Liver (tissue), 9 donors: ENCODE measurements around the gene EXOC3L1. TPM values are rescaled to one million over a fixed set of nuclear protein-coding genes. Genes with fewer than 3 reads are reported as not detected.

Source experiments
- DNase-seq: peaks from one replicate; pipeline ENCODE4 v3.0.0-alpha.2; 2017; ENCODE audit warnings: low spot score
- H3K27ac ChIP-seq, 2 donors: one replicate each; pipeline ENCODE4 v1.7.0; 2013; ENCODE audit warnings: inconsistent platforms in 2 of 2, low read length in 2 of 2, control low read depth in 1 of 2, low read depth in 1 of 2, mild to moderate bottlenecking in 1 of 2
- H3K27me3 ChIP-seq, 4 donors: one replicate each; pipeline versions ENCODE4 v1.6.1 to v1.7.0; 2013; ENCODE audit warnings: low read length in 3 of 4, inconsistent platforms in 1 of 4, mild to moderate bottlenecking in 1 of 4, moderate library complexity in 1 of 4; ENCODE audit not compliant: control insufficient read depth in 4 of 4, insufficient read depth in 4 of 4
- H3K36me3 ChIP-seq, 4 donors: one replicate each; pipeline versions ENCODE4 v1.6.1 to v1.7.0; 2013; ENCODE audit warnings: low read length in 3 of 4, mild to moderate bottlenecking in 3 of 4, low read depth in 1 of 4, moderate library complexity in 1 of 4; ENCODE audit not compliant: control insufficient read depth in 4 of 4, insufficient read depth in 3 of 4
- H3K4me1 ChIP-seq, 4 donors: one replicate each; pipeline versions ENCODE4 v1.6.1 to v1.7.0; 2013; ENCODE audit warnings: low read length in 3 of 4, mild to moderate bottlenecking in 3 of 4, moderate library complexity in 1 of 4; ENCODE audit not compliant: control insufficient read depth in 4 of 4, insufficient read depth in 4 of 4
- H3K4me3 ChIP-seq, 3 donors: one replicate each; pipeline versions ENCODE4 v1.6.1 to v1.7.0; 2013; ENCODE audit warnings: low read length in 3 of 3, control low read depth in 1 of 3, low read depth in 1 of 3, mild to moderate bottlenecking in 1 of 3
- H3K9ac ChIP-seq, 2 donors: one replicate each; pipeline ENCODE4 v1.7.0; 2013; ENCODE audit warnings: low read length in 2 of 2, mild to moderate bottlenecking in 2 of 2, moderate library complexity in 2 of 2, control low read depth in 1 of 2, low read depth in 1 of 2
- H3K9me3 ChIP-seq, 4 donors: one replicate each; pipeline versions ENCODE4 v1.6.1 to v1.7.0; 2013; ENCODE audit warnings: low read length in 3 of 4; ENCODE audit not compliant: control insufficient read depth in 4 of 4
- ATF3 ChIP-seq: IDR thresholded peaks from 2 replicates; pipeline ENCODE4 v1.6.1; 2016; ENCODE audit warnings: antibody characterized with exemption
- EGR1 ChIP-seq, 2 donors: IDR thresholded peaks; 2 replicates each; pipeline ENCODE4 v1.6.1; 2016 to 2018; ENCODE audit warnings: antibody characterized with exemption in 2 of 2, low read depth in 2 of 2
- GABPA ChIP-seq, 2 donors: IDR thresholded peaks in 1 of 2; conservative IDR thresholded peaks in 1 of 2; 2 replicates each; pipeline ENCODE4 v1.6.1; 2016; ENCODE audit warnings: antibody characterized with exemption in 2 of 2, mild to moderate bottlenecking in 1 of 2, moderate library complexity in 1 of 2
- HNF4A ChIP-seq, 2 donors: conservative IDR thresholded peaks; 2 replicates each; pipeline ENCODE4 v1.6.1; 2016; ENCODE audit warnings: antibody characterized with exemption in 2 of 2, mild to moderate bottlenecking in 2 of 2
- JUND ChIP-seq, 2 donors: IDR thresholded peaks; 2 replicates each; pipeline ENCODE4 v1.6.1; 2016; ENCODE audit warnings: antibody characterized with exemption in 2 of 2
- NR2F2 ChIP-seq: IDR thresholded peaks from 2 replicates; pipeline ENCODE4 v1.6.1; 2016; ENCODE audit warnings: antibody characterized with exemption
- RXRA ChIP-seq, 2 donors: IDR thresholded peaks; 2 replicates each; pipeline ENCODE4 v1.6.1; 2017 to 2018; ENCODE audit warnings: antibody characterized with exemption in 2 of 2, mild to moderate bottlenecking in 1 of 2
- SP1 ChIP-seq: IDR thresholded peaks from 2 replicates; pipeline ENCODE4 v1.6.1; 2018; ENCODE audit warnings: antibody characterized with exemption, mild to moderate bottlenecking
- YY1 ChIP-seq: IDR thresholded peaks from 2 replicates; pipeline ENCODE4 v1.6.1; 2016; ENCODE audit warnings: antibody characterized with exemption, mild to moderate bottlenecking
- ZBTB33 ChIP-seq: IDR thresholded peaks from 2 replicates; pipeline ENCODE4 v1.6.1; 2016; ENCODE audit warnings: antibody characterized with exemption
- WGBS: extraction: QIAGEN DNeasy Blood & Tissue Kit; methylation state at CpG from one replicate; pipeline ENCODE4 v1.1.7; 2013; 5-methylcytosine and 5-hydroxymethylcytosine counted together
- polyA plus RNA-seq, 2 donors: library from polyadenylated mRNA; stranded (reverse) in 1 of 2; unstranded in 1 of 2; fragments of 200-250 nt in 1 of 2; fragments of >200 nt in 1 of 2; fragmentation: Nextera tagmentation in 1 of 2; extraction: Ambion mirVana in 1 of 2; gene quantifications; one replicate each; pipeline versions ENCODE4 v1.2.1 to v1.2.3, GENCODE V29; 2013 to 2015
- total RNA-seq, 2 donors: library from RNA; depleted of rRNA; stranded (reverse); fragments of >200 nt; gene quantifications; one replicate each; pipeline ENCODE4 v1.2.3, GENCODE V29; 2014
- TF ChIP-seq, protein P1 (sequence below): IDR thresholded peaks from 2 replicates; pipeline ENCODE4 v1.6.1; 2016; ENCODE audit warnings: antibody characterized with exemption, mild to moderate bottlenecking
- TF ChIP-seq, protein P2 (sequence below): IDR thresholded peaks from 2 replicates; pipeline ENCODE4 v1.6.1; 2016; ENCODE audit warnings: antibody characterized with exemption
- donor health status: healthy.
- donor health status: healthy.
- donor health status: healthy.
- donor health status: healthy.
- donor health status: healthy.

The EXOC3L1 gene
- total and polyA plus RNA-seq, 4 donors: 1.1 to 3.7 (median 2.8) TPM

DNA sequence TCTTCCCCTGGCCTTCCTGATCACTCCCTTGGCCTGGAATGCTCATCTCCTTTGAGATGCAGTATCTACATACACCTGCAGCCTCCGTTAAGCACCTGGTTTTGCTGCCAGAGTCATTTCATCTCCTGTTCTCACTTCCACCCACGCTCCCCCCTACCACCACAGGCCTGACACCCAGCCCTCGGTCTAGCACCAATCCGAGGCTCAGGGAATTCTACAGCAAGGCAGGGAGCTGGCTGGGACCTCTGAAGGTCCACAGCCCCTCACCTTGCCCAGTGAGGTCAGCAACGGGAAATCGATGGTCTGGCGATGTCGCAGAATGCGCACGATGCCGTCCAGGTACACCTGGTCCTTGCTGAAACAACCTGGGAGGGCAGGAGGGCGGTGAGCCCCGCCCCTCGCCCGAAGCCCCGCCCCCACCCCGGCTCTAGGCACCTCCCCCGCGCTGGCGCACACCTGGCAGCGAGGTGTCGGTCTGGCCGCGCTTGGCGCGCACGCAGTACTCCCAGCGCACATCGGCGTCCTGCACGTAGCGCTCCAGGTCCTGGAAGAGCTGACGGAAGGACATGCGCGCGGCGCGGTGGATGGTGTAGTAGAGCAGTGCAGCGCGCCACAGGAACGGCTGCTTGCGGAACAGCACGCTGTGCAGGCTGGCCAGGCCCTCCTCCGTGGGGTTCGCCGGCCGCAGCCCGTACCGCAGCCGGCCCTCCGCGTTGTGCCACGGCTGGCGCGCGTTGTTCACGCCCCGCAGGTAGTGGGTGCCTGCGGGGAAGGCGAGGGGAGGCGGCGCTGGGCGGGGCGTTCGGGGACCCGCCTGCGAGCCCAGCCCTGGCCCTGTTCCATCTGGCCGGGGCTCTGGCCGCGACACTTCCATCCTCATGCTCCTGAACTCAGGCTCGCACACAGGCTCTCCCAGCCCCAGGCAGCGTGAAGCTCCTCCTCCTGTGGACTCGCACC lies 11.9 kb downstream of the EXOC3L1 start:
- 5% methylated on average over 73 of the region's 73 CpGs for WGBS
- no peak for TF ChIP-seq GABPA (IDR thresholded peaks at IDR 0.05 in 1 of 2, conservative IDR thresholded peaks at IDR 0.05 in 1 of 2)
- TF ChIP-seq JUND (IDR thresholded peaks at IDR 0.05): no peak
- TF ChIP-seq NR2F2: no peak
- no peak for TF ChIP-seq EGR1 (IDR thresholded peaks at IDR 0.05; ENCODE audit: low read depth in 2 of 2)
- no peak for TF ChIP-seq RXRA (IDR thresholded peaks at IDR 0.05)
- TF ChIP-seq ATF3: no peak
- TF ChIP-seq, protein P1, sequence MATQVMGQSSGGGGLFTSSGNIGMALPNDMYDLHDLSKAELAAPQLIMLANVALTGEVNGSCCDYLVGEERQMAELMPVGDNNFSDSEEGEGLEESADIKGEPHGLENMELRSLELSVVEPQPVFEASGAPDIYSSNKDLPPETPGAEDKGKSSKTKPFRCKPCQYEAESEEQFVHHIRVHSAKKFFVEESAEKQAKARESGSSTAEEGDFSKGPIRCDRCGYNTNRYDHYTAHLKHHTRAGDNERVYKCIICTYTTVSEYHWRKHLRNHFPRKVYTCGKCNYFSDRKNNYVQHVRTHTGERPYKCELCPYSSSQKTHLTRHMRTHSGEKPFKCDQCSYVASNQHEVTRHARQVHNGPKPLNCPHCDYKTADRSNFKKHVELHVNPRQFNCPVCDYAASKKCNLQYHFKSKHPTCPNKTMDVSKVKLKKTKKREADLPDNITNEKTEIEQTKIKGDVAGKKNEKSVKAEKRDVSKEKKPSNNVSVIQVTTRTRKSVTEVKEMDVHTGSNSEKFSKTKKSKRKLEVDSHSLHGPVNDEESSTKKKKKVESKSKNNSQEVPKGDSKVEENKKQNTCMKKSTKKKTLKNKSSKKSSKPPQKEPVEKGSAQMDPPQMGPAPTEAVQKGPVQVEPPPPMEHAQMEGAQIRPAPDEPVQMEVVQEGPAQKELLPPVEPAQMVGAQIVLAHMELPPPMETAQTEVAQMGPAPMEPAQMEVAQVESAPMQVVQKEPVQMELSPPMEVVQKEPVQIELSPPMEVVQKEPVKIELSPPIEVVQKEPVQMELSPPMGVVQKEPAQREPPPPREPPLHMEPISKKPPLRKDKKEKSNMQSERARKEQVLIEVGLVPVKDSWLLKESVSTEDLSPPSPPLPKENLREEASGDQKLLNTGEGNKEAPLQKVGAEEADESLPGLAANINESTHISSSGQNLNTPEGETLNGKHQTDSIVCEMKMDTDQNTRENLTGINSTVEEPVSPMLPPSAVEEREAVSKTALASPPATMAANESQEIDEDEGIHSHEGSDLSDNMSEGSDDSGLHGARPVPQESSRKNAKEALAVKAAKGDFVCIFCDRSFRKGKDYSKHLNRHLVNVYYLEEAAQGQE: no peak
- no peak for TF ChIP-seq ZBTB33
- no peak for TF ChIP-seq SP1
- TF ChIP-seq, protein P2, sequence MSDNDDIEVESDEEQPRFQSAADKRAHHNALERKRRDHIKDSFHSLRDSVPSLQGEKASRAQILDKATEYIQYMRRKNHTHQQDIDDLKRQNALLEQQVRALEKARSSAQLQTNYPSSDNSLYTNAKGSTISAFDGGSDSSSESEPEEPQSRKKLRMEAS: no peak
- peak overlapping the region in 2 of 3 donors; percentile 37 to 39 for H3K4me3 ChIP-seq
- H3K4me1 ChIP-seq: peaks cover 12 to 34% (median 20%) of the 10 kb centered on the region in 4 donors
- no peaks in the 10 kb centered on the region for H3K36me3 ChIP-seq
- H3K9me3 ChIP-seq: no peaks in the 10 kb centered on the region
- no peak overlapping the region for H3K9ac ChIP-seq
- peak; percentile 54 for DNase-seq
- no peaks in the 10 kb centered on the region for H3K27me3 ChIP-seq
- H3K27ac ChIP-seq: peak overlapping the region in 1 of 2 donors; percentile 29

DNA sequence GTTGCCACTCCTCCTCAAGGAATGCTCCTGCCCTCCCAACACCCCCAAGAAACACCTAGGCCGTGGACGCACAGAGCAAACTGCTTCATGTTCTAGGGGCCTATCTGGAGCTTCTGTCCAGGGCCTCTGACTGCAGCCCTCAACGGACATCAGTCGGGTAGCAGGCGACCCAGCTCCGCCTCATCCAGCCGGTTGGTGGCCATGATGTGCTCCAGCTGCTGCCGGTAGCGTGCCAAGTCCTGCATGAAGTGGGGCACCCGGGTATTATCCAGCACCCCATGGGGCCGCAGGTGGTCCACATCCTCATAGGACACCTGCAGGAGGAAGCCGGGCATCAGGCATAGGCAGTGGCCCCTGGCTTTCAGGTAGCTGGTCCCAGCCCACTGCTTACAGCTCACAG lies 13.3 kb downstream of the EXOC3L1 start:
- Histone ChIP-seq H3K27me3 (no peaks in the 10 kb centered on the region), H3K36me3 (no peaks in the 10 kb centered on the region), H3K9ac (no peak overlapping the region), H3K9me3 (no peaks in the 10 kb centered on the region), H3K4me1 (peaks cover 12 to 33% (median 20%) of the 10 kb centered on the region in 4 donors), H3K27ac (no peak overlapping the region), H3K4me3 (no peak overlapping the region)
- WGBS: 95% methylated on average over 12 of the region's 12 CpGs
- no peak for TF ChIP-seq HNF4A (conservative IDR thresholded peaks at IDR 0.05)
- no peak for TF ChIP-seq EGR1 (IDR thresholded peaks at IDR 0.05; ENCODE audit: low read depth in 2 of 2)
- no peak for TF ChIP-seq YY1
- no peak for DNase-seq
